Stimulated activated CD4-positive, alpha-beta T cell treated with anti-CD3 and anti-CD28 coated beads, Interleukin-1b, Interleukin-23, amount 100 ng/mL, for 1 hour (primary cell): ENCODE measurements around the gene CEP44.
"Not testable (repeated sequence)": the region's sequence is repeated elsewhere in the genome, so short reads cannot be mapped to it uniquely, and the experiment has no call there.

ENCODE experiments used
- DNase-seq, 2 donors: peaks; one replicate each; pipeline ENCODE4 v3.0.0-alpha.2; 2020; ENCODE audit warnings: low read depth in 2 of 2

CEP44 gene

GRCh38 chr4:174279433-174280155, 4.1 kb upstream of the CEP44 start:
- DNase-seq, result no peak

GRCh38 chr4:174281182-174281737, 2.5 kb upstream of the CEP44 start:
- DNase-seq, result no peak

- no peak for DNase-seq
Measured at GRCh38 chr4:174281901-174282300, 1.8 kb upstream of the CEP44 start.

GRCh38 chr4:174282836-174283506, 740 bp upstream of the CEP44 start:
- peak; percentile 32 for DNase-seq

- no peak for DNase-seq
Measured at GRCh38 chr4:174284487-174284886, 776 bp downstream of the CEP44 start.

GRCh38 chr4:174286870-174287269, 3.2 kb downstream of the CEP44 start:
- no peak for DNase-seq

GRCh38 chr4:174292473-174292872, 8.8 kb downstream of the CEP44 start:
- DNase-seq, result no peak

GRCh38 chr4:174294641-174295040, 10.9 kb downstream of the CEP44 start:
- not testable (repeated sequence) for DNase-seq

GRCh38 chr4:174295142-174295541, 11.4 kb downstream of the CEP44 start:
- DNase-seq, result not testable (repeated sequence)

- DNase-seq, result no peak
Measured at GRCh38 chr4:174303687-174304086, 20.0 kb downstream of the CEP44 start.

- no peak for DNase-seq
Measured at GRCh38 chr4:174304664-174305063, 21.0 kb downstream of the CEP44 start.

GRCh38 chr4:174305961-174306360, 22.2 kb downstream of the CEP44 start:
- no peak for DNase-seq

- no peak for DNase-seq
Measured at GRCh38 chr4:174307694-174308093, 24.0 kb downstream of the CEP44 start.

- no peak for DNase-seq
Measured at GRCh38 chr4:174312993-174313392, 29.3 kb downstream of the CEP44 start.

GRCh38 chr4:174314274-174314673, 30.6 kb downstream of the CEP44 start:
- DNase-seq, result no peak

GRCh38 chr4:174314770-174315169, 31.1 kb downstream of the CEP44 start:
- DNase-seq, result no peak

GRCh38 chr4:174316546-174316945, 32.8 kb downstream of the CEP44 start:
- no peak for DNase-seq

GRCh38 chr4:174316954-174317353, 33.2 kb downstream of the CEP44 start:
- DNase-seq, result no peak

GRCh38 chr4:174317531-174317930, 33.8 kb downstream of the CEP44 start:
- no peak for DNase-seq

- DNase-seq, result no peak
Measured at GRCh38 chr4:174318829-174319764, 35.4 kb downstream of the CEP44 start.

- DNase-seq, result no peak
Measured at GRCh38 chr4:174320494-174321199, 36.9 kb downstream of the CEP44 start.
